WI38 (cell line): ENCODE data around the gene RPS6KA2.

Experiments
- H3K4me3 ChIP-seq: 2 replicates; pipeline ENCODE4 v1.5.1; 2011; ENCODE audit warnings: low read depth, mild to moderate bottlenecking, control low read depth, low read length
- CTCF ChIP-seq: IDR thresholded peaks from 2 replicates; pipeline ENCODE4 v1.5.1; 2012; ENCODE audit warnings: low read depth, mild to moderate bottlenecking, control low read depth, low read length

The RPS6KA2 gene

GRCh38 chr6:166411721-166412151, 215.3 kb downstream of the RPS6KA2 start:
- H3K4me3 ChIP-seq: no peak overlapping the region
- TF ChIP-seq CTCF: no peak

GRCh38 chr6:166411271-166411670, 215.8 kb downstream of the RPS6KA2 start:
- H3K4me3 ChIP-seq: no peak overlapping the region
- no peak for TF ChIP-seq CTCF

- no peak overlapping the region for H3K4me3 ChIP-seq
- no peak for TF ChIP-seq CTCF
Measured at GRCh38 chr6:166410426-166410935, 216.6 kb downstream of the RPS6KA2 start.

- TF ChIP-seq CTCF: no peak
- no peak overlapping the region for H3K4me3 ChIP-seq
Measured at GRCh38 chr6:166408936-166409755, 217.9 kb downstream of the RPS6KA2 start.

- H3K4me3 ChIP-seq: no peak overlapping the region
- TF ChIP-seq CTCF: no peak
Measured at GRCh38 chr6:166406197-166406596, 220.9 kb downstream of the RPS6KA2 start.

- no peak for TF ChIP-seq CTCF
- H3K4me3 ChIP-seq: no peak overlapping the region
Measured at GRCh38 chr6:166405386-166405785, 221.7 kb downstream of the RPS6KA2 start.

- no peak overlapping the region for H3K4me3 ChIP-seq
Measured at GRCh38 chr6:166402582-166403277, 224.3 kb downstream of the RPS6KA2 start.

More at GRCh38 chr6:166402582-166403277, 224.3 kb downstream of the RPS6KA2 start:
- no peak for TF ChIP-seq CTCF
